HEK293 (cell line): ENCODE results near the gene GART.

Source experiments
- CTCF ChIA-PET: fragments of 350-600 bp; formaldehyde crosslinking; extraction: SDS; loops from one replicate; lab custom pipeline; 2021; ENCODE audit warnings: antibody characterized with exemption; lab: Yijun Ruan, JAX
- POLR2A ChIA-PET: fragments of 300-600 bp; formaldehyde crosslinking; extraction: SDS; loops from one replicate; lab custom pipeline; 2020; ENCODE audit warnings: antibody characterized with exemption, inconsistent platforms; lab: Yijun Ruan, JAX
- H3K27ac ChIP-seq: fragments of 200-500 bp; sonication (Bioruptor generic); 2 replicates; pipeline ENCODE4 v1.5.1; 2014; ENCODE audit warnings: low read depth, low read length, control low read depth, inconsistent platforms; ENCODE audit errors: extremely low read depth
- H3K36me3 ChIP-seq, 2 experiments: fragments of 200-500 bp in 1 of 2; sonication (Bioruptor generic) in 1 of 2; 1 replicate in 1 of 2; 2 replicates in 1 of 2; pipeline ENCODE4 v1.5.1; 2014 to 2017; ENCODE audit warnings: inconsistent platforms in 2 of 2, low read length in 2 of 2; ENCODE audit not compliant: control insufficient read depth in 2 of 2, insufficient read depth in 1 of 2
- H3K4me1 ChIP-seq: fragments of 200-500 bp; sonication (Bioruptor generic); 2 replicates; pipeline ENCODE4 v1.5.1; 2014; ENCODE audit warnings: mild to moderate bottlenecking, low read length, inconsistent platforms; ENCODE audit not compliant: control insufficient read depth, insufficient read depth
- H3K4me3 ChIP-seq: 2 replicates; pipeline ENCODE4 v1.5.1; 2011; ENCODE audit warnings: low read depth, mild to moderate bottlenecking, control low read depth, low read length, moderate library complexity
- H3K9me3 ChIP-seq: fragments of 200-500 bp; sonication (Bioruptor generic); 2 replicates; pipeline ENCODE4 v1.5.1; 2014; ENCODE audit warnings: low read depth, low read length, inconsistent platforms; ENCODE audit not compliant: control insufficient read depth, insufficient read depth
- CTCF ChIP-seq: fragments of 450-650 bp; formaldehyde crosslinking; IDR thresholded peaks from 2 replicates; pipeline ENCODE4 v1.5.1; 2016; ENCODE audit warnings: missing biosample characterization, missing genetic modification characterization
- EGR2 ChIP-seq: fragments of 450-650 bp; formaldehyde crosslinking; IDR thresholded peaks from 2 replicates; pipeline ENCODE4 v1.5.1; 2016; ENCODE audit warnings: low read depth, missing biosample characterization, missing genetic modification characterization
- HOXC10 ChIP-seq: sonication (generic); formaldehyde crosslinking; IDR thresholded peaks from 2 replicates; pipeline ENCODE4 v1.8.1; 2023; ENCODE audit warnings: mild to moderate bottlenecking, missing genetic modification reagents
- PATZ1 ChIP-seq: fragments of 450-650 bp; formaldehyde crosslinking; IDR thresholded peaks from 2 replicates; pipeline ENCODE4 v1.5.1; 2016; ENCODE audit warnings: missing biosample characterization, missing genetic modification characterization
- SP2 ChIP-seq: fragments of 450-650 bp; formaldehyde crosslinking; IDR thresholded peaks from 2 replicates; pipeline ENCODE4 v1.5.1; 2016; ENCODE audit warnings: missing biosample characterization, missing genetic modification characterization
- SP7 ChIP-seq: fragments of 450-650 bp; formaldehyde crosslinking; IDR thresholded peaks from 2 replicates; pipeline ENCODE4 v1.5.1; 2016; ENCODE audit warnings: missing biosample characterization, missing genetic modification characterization
- ZBTB48 ChIP-seq: fragments of 450-650 bp; formaldehyde crosslinking; IDR thresholded peaks from 2 replicates; pipeline ENCODE4 v1.5.1; 2016; ENCODE audit warnings: missing biosample characterization, missing genetic modification characterization
- ZFHX2 ChIP-seq: fragments of 450-650 bp; formaldehyde crosslinking; conservative IDR thresholded peaks from 2 replicates; pipeline ENCODE4 v1.5.1; 2016; ENCODE audit warnings: missing biosample characterization, missing genetic modification characterization
- ZNF121 ChIP-seq: fragments of 450-650 bp; formaldehyde crosslinking; IDR thresholded peaks from 2 replicates; pipeline ENCODE4 v1.5.1; 2016; ENCODE audit warnings: missing biosample characterization, missing genetic modification characterization
- ZNF146 ChIP-seq: fragments of 450-650 bp; formaldehyde crosslinking; IDR thresholded peaks from 2 replicates; pipeline ENCODE4 v1.5.1; 2016; ENCODE audit warnings: missing biosample characterization, missing genetic modification characterization
- ZNF19 ChIP-seq: fragments of 450-650 bp; formaldehyde crosslinking; IDR thresholded peaks from 2 replicates; pipeline ENCODE4; 2016; ENCODE audit warnings: missing biosample characterization, missing genetic modification characterization, low read depth
- ZNF24 ChIP-seq: fragments of 450-650 bp; formaldehyde crosslinking; IDR thresholded peaks from 2 replicates; pipeline ENCODE4 v1.5.1; 2016; ENCODE audit warnings: missing biosample characterization, missing genetic modification characterization
- ZNF335 ChIP-seq: fragments of 450-650 bp; formaldehyde crosslinking; conservative IDR thresholded peaks from 2 replicates; pipeline ENCODE4 v1.5.1; 2016; ENCODE audit warnings: missing biosample characterization, missing genetic modification characterization
- ZNF354C ChIP-seq: fragments of 450-650 bp; formaldehyde crosslinking; IDR thresholded peaks from 2 replicates; pipeline ENCODE4 v1.5.1; 2016; ENCODE audit warnings: missing biosample characterization, missing genetic modification characterization, low read depth, borderline replicate concordance
- ZNF362 ChIP-seq: fragments of 450-650 bp; formaldehyde crosslinking; IDR thresholded peaks from 2 replicates; pipeline ENCODE4 v1.5.1; 2016; ENCODE audit warnings: missing biosample characterization, missing genetic modification characterization
- ZNF366 ChIP-seq: fragments of 450-650 bp; formaldehyde crosslinking; conservative IDR thresholded peaks from 2 replicates; pipeline ENCODE4 v1.5.1; 2016; ENCODE audit warnings: missing biosample characterization, missing genetic modification characterization
- ZNF391 ChIP-seq: fragments of 450-650 bp; formaldehyde crosslinking; IDR thresholded peaks from 2 replicates; pipeline ENCODE4 v1.5.1; 2016; ENCODE audit warnings: low read depth, missing biosample characterization, missing genetic modification characterization, borderline replicate concordance
- ZNF394 ChIP-seq: fragments of 450-650 bp; formaldehyde crosslinking; IDR thresholded peaks from 2 replicates; pipeline ENCODE4 v1.5.1; 2016; ENCODE audit warnings: missing biosample characterization, missing genetic modification characterization, mild to moderate bottlenecking, moderate library complexity, borderline replicate concordance
- ZNF416 ChIP-seq: fragments of 450-650 bp; formaldehyde crosslinking; IDR thresholded peaks from 2 replicates; pipeline ENCODE4 v1.5.1; 2016; ENCODE audit warnings: missing biosample characterization, missing genetic modification characterization
- ZNF510 ChIP-seq: fragments of 450-650 bp; formaldehyde crosslinking; IDR thresholded peaks from 2 replicates; pipeline ENCODE4 v1.5.1; 2018; ENCODE audit warnings: mild to moderate bottlenecking, missing genetic modification characterization, missing biosample characterization; ENCODE audit not compliant: insufficient replicate concordance
- ZNF514 ChIP-seq: fragments of 450-650 bp; formaldehyde crosslinking; IDR thresholded peaks from 2 replicates; pipeline ENCODE4 v1.5.1; 2016; ENCODE audit warnings: missing biosample characterization, missing genetic modification characterization
- ZNF558 ChIP-seq: fragments of 450-650 bp; formaldehyde crosslinking; IDR thresholded peaks from 2 replicates; pipeline ENCODE4 v1.5.1; 2016; ENCODE audit warnings: missing biosample characterization, missing genetic modification characterization
- ZNF600 ChIP-seq: fragments of 450-650 bp; formaldehyde crosslinking; IDR thresholded peaks from 2 replicates; pipeline ENCODE4 v1.5.1; 2016; ENCODE audit warnings: missing biosample characterization, missing genetic modification characterization
- ZNF626 ChIP-seq: fragments of 450-650 bp; sonication (Bioruptor Pico); formaldehyde crosslinking; IDR thresholded peaks from 2 replicates; pipeline ENCODE4 v1.5.1; 2018; ENCODE audit warnings: missing biosample characterization, missing genetic modification characterization, inconsistent platforms
- ZSCAN16 ChIP-seq: fragments of 450-650 bp; formaldehyde crosslinking; IDR thresholded peaks from 2 replicates; pipeline ENCODE4 v1.5.1; 2016; ENCODE audit warnings: missing biosample characterization, missing genetic modification characterization
- TF ChIP-seq, protein P1 (sequence below): fragments of 450-650 bp; formaldehyde crosslinking; IDR thresholded peaks from 2 replicates; pipeline ENCODE4 v1.5.1; 2016; ENCODE audit warnings: missing biosample characterization, missing genetic modification characterization, low read depth

The GART gene

GRCh38 chr21:33481314-33481943 is 60.5 kb downstream of the GART start (continued):
- TF ChIP-seq ZSCAN16 (tag by site-specific recombination) (no peak), ZNF514 (no peak), ZNF626 (tag by site-specific recombination) (no peak), ZNF354C (tag by site-specific recombination) (no peak), ZNF366 (tag by site-specific recombination) (no peak), ZNF600 (tag by site-specific recombination) (0 out of 2 replicates have a peak, but pooled peaks have one; percentile 31), ZNF558 (tag by site-specific recombination) (no peak), ZBTB48 (tag by site-specific recombination) (peak; percentile 21; the same call in 1 of the 2 replicates), ZNF146 (tag by site-specific recombination) (no peak), ZNF391 (tag by site-specific recombination) (no peak), SP2 (tag by site-specific recombination) (no peak), CTCF (tag by site-specific recombination) (no peak), PATZ1 (tag by site-specific recombination) (0 out of 2 replicates have a peak, but pooled peaks have one; percentile 39), ZNF416 (tag by site-specific recombination) (no peak), HOXC10 (CRISPR knock-in tag) (no peak), ZNF510 (tag by site-specific recombination) (no peak)
- TF ChIP-seq, protein P1, sequence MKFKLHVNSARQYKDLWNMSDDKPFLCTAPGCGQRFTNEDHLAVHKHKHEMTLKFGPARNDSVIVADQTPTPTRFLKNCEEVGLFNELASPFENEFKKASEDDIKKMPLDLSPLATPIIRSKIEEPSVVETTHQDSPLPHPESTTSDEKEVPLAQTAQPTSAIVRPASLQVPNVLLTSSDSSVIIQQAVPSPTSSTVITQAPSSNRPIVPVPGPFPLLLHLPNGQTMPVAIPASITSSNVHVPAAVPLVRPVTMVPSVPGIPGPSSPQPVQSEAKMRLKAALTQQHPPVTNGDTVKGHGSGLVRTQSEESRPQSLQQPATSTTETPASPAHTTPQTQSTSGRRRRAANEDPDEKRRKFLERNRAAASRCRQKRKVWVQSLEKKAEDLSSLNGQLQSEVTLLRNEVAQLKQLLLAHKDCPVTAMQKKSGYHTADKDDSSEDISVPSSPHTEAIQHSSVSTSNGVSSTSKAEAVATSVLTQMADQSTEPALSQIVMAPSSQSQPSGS: no peak
- TF ChIP-seq, all 188 proteins: peak for 13

DNA sequence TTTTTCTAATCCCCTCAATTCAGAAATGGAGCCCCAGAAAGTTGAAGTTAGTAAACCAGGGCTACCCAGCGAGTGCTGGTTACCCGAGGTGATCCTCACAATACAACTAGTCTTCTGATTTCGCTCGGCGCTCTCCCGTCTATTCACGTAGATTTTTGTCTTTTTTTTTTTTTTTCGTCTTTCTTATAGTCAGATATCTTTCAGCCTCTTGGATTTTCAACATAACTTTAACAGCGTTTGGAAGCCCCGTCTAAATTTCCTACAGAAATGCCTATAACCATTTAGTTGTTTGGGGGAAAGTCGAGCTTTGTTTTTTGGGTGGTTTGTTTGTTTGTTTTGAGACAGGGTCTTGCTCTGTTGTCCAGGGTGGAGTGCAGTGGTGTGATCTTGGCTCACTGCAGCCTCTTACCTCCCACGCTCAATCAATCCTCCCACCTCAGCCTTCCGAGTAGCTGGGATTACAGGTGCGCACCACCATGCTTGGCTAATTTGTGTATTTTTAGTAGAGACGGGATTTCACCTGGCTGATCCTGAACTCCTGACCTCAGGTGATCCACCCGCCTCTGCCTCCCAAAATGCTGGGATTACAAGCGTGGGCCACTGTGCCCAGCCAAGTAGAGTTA is 61.3 kb downstream of the GART start:
- H3K36me3 ChIP-seq: no peaks in the 10 kb centered on the region; a peak in 1 of 3 replicates
- peak overlapping the region; percentile 59 for H3K4me3 ChIP-seq
- H3K27ac ChIP-seq: peak overlapping the region; percentile 72; the same call in 1 of the 2 replicates
- CTCF ChIA-PET: interaction anchor here (0.6 to 2.8 kb wide), 10 partner anchors 10 to 540 kb away, joined by 3 to 16 read pairs (median 4); partner anchors contain the start of gene DNAJC28
- peaks cover 2% of the 10 kb centered on the region; the same call in 1 of the 2 replicates for H3K4me1 ChIP-seq
- H3K9me3 ChIP-seq: no peaks in the 10 kb centered on the region
- POLR2A ChIA-PET: interaction anchor here (0.7 to 4.1 kb wide), 30 partner anchors 10 to 709 kb away, joined by 3 to 154 read pairs (median 5); partner anchors contain the start of genes DNAJC28, DONSON, GART and IFNAR1
- peak; percentile 87 for TF ChIP-seq ZNF121 (tag by site-specific recombination)
- no peak for TF ChIP-seq ZSCAN16 (tag by site-specific recombination)
- TF ChIP-seq ZFHX2 (tag by site-specific recombination): peak; percentile 75
- 0 out of 2 replicates have a peak, but pooled peaks have one; percentile 12 for TF ChIP-seq SP7
- TF ChIP-seq ZNF24 (tag by site-specific recombination): 0 out of 2 replicates have a peak, but pooled peaks have one; percentile 11
- TF ChIP-seq ZNF19: no peak
- TF ChIP-seq ZNF335: peak; percentile 40
- 0 out of 2 replicates have a peak, but pooled peaks have one; percentile 30 for TF ChIP-seq ZNF362 (tag by site-specific recombination)
- TF ChIP-seq ZNF394 (tag by site-specific recombination): 0 out of 2 replicates have a peak, but pooled peaks have one; percentile 7
- TF ChIP-seq EGR2 (tag by site-specific recombination): peak; percentile 76
